ENCODE results near the gene BOK.
"Not testable (repeated sequence)": the region's sequence is repeated elsewhere in the genome, so short reads cannot be mapped to it uniquely, and the experiment has no call there.

BOK gene

DNA sequence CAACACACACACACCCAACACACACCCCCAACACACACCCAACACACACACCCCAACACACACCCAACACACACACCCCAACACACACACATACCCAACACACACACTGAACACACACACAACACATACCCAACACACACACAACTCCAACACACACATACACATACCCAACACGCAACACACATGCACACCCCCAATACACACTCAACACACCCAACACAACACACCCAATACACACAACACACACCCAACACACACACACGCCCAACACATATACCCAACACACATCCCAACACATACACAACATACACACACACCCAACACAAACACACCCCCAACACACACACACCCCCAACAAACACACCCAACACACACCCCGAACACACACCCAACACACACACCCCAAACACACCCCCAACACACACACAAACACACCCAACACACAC, 42.0 kb upstream of the BOK start:
- TF ChIP-seq, protein P1, sequence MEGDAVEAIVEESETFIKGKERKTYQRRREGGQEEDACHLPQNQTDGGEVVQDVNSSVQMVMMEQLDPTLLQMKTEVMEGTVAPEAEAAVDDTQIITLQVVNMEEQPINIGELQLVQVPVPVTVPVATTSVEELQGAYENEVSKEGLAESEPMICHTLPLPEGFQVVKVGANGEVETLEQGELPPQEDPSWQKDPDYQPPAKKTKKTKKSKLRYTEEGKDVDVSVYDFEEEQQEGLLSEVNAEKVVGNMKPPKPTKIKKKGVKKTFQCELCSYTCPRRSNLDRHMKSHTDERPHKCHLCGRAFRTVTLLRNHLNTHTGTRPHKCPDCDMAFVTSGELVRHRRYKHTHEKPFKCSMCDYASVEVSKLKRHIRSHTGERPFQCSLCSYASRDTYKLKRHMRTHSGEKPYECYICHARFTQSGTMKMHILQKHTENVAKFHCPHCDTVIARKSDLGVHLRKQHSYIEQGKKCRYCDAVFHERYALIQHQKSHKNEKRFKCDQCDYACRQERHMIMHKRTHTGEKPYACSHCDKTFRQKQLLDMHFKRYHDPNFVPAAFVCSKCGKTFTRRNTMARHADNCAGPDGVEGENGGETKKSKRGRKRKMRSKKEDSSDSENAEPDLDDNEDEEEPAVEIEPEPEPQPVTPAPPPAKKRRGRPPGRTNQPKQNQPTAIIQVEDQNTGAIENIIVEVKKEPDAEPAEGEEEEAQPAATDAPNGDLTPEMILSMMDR (IDR thresholded peaks at IDR 0.05) = no peak
- Histone ChIP-seq H3K36me3 (no peaks in the 10 kb centered on the region), H3K4me3 (ENCODE audit: low read depth in 1 of 2, low read length in 1 of 2) (no peak overlapping the region), H3K27me3 (peaks cover 38% of the 10 kb centered on the region), H3K4me1 (ENCODE audit: control insufficient read depth in 1 of 2, insufficient read depth in 1 of 2, low read depth in 1 of 2, low read length in 1 of 2) (no peaks in the 10 kb centered on the region), H3K27ac (no peak overlapping the region), H3K9me3 (no peaks in the 10 kb centered on the region)

DNA sequence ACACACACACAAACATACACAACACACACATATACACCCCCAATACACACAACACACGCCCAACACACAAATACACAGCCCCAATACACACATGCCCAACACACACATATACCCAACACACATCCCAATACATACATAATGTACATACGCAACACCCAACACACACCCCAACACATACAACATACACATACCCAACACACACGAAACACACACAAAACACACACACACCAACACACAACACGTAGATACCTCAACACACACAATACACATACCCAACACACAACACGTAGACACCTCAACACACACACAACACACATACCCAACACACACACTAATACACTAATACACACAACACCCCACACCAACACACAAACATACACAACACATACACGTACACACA, 41.2 kb upstream of the BOK start:
- Histone ChIP-seq H3K27ac (no peak overlapping the region), H3K4me1 (ENCODE audit: control insufficient read depth in 1 of 2, insufficient read depth in 1 of 2, low read depth in 1 of 2, low read length in 1 of 2) (no peaks in the 10 kb centered on the region), H3K4me3 (ENCODE audit: low read depth in 1 of 2, low read length in 1 of 2) (no peak overlapping the region), H3K27me3 (peaks cover 31% of the 10 kb centered on the region), H3K9me3 (no peaks in the 10 kb centered on the region), H3K36me3 (no peaks in the 10 kb centered on the region)
- TF ChIP-seq, protein P1 (IDR thresholded peaks at IDR 0.05) = no peak

DNA sequence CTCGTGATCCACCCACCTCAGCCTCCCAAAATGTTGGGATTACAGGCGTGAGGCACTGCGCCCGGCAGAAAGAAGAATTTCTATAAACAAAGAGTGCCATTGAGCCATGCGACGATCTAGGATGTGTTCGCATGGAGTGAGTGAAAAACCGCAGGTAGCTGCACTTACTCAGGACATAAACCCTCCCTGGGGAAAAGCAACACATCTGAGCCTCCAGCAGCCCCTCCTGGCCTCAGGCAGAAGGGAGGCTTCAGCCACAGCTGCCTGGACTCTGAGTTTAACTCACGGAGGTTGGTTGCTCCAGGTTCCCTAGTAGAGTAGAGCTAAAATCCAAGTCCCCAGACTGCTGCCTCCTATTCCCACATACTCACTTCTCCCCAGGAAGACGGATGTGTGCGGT, 38.9 kb upstream of the BOK start:
- Histone ChIP-seq H3K4me3 (ENCODE audit: low read depth in 1 of 2, low read length in 1 of 2) (no peak overlapping the region), H3K27me3 (peaks cover 22% of the 10 kb centered on the region), H3K27ac (no peak overlapping the region), H3K9me3 (no peaks in the 10 kb centered on the region), H3K36me3 (no peaks in the 10 kb centered on the region), H3K4me1 (ENCODE audit: control insufficient read depth in 1 of 2, insufficient read depth in 1 of 2, low read depth in 1 of 2, low read length in 1 of 2) (no peaks in the 10 kb centered on the region)
- TF ChIP-seq, protein P1 (IDR thresholded peaks at IDR 0.05) = no peak

DNA sequence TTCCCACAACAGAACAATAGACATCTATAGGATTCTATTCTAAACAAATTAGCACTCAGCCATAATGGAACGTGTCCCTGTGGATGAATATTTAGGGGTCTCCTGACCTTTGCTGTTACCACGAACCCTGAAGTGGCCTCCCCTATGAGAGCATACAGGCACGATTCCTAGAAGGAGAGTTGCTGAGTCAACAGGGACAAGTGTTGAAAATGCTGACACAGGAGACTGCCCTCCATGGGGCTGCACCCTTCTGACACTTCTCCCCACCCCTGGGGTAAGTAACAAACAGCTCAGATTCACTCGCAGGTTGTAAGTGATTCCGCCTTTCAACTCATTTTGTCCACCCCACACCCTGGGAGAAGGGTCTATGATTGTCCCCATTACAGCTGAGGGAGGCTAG, 36.1 kb upstream of the BOK start:
- Histone ChIP-seq H3K27me3 (peaks cover 19% of the 10 kb centered on the region), H3K9me3 (no peaks in the 10 kb centered on the region), H3K27ac (no peak overlapping the region), H3K4me1 (ENCODE audit: control insufficient read depth in 1 of 2, insufficient read depth in 1 of 2, low read depth in 1 of 2, low read length in 1 of 2) (no peaks in the 10 kb centered on the region), H3K4me3 (ENCODE audit: low read depth in 1 of 2, low read length in 1 of 2) (no peak overlapping the region), H3K36me3 (no peaks in the 10 kb centered on the region)
- TF ChIP-seq, protein P1 (IDR thresholded peaks at IDR 0.05) = no peak

DNA sequence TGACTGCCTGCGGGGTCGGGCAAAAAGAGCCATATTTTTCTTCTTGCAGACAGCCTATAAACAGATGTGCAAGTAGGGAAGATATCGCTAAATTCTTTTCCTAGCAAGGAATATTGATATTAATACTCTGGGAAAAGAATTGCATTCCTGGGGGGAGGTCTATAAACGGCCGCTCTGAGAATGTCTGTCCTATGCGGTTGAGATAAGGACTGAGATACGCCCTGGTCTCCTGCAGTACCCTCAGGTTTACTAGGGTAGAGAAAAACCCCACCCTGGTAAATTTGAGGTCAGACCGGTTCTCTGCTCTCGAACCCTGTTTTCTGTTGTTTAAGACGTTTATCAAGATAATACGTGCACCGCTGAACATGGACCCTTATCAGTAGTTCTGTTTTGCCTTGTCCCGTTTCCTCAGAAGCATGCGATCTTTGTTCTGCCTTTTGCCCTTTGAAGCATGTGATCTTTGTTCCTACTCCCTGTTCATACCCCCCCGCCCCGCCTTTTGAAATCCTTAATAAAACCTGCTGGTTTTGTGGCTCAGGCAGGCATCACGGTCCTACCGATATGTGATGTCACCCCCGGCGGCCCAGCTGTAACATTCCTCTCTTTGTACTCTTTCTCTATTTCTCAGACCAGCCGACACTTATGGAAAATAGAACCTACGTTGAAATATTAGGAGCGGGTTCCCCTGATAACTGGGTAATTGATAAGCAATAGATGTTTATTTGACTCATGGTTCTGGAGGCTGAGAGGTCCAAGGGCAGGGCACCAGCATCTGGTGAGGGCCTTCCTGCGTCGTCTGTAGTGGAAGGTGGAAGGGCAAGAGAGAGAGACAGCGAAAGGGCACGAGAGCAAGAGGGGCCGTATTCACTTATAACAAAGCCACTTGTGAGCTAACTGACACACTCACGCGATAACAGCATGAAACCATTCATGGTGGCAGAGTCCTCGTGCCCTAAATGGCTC, 32.4 kb upstream of the BOK start:
- H3K9me3 ChIP-seq; H3K4me3 ChIP-seq (ENCODE audit: low read depth in 1 of 2, low read length in 1 of 2); H3K27me3 ChIP-seq; H3K36me3 ChIP-seq; H3K27ac ChIP-seq; H3K4me1 ChIP-seq (ENCODE audit: control insufficient read depth in 1 of 2, insufficient read depth in 1 of 2, low read depth in 1 of 2, low read length in 1 of 2): not testable (repeated sequence)

DNA sequence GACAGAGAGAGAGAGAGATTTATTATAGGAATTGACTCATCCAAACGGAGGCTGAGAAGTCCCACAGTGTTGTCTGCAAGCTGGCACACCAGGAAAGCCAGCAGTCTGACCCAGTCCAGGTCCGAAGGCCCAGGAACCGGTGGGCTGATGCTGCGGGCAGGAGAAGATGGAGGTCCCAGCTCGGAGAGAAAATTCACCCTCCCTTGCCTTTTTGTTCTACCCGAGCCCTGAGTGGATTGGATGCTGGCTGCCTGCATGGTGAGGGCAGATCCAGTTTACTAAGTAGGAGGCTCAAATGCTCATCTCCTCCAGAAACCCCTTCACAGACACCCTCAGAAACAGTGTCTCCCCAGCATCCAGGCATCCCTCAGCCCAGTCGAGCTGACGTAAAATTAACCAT, 28.0 kb upstream of the BOK start:
- peaks cover 11% of the 10 kb centered on the region for H3K27me3 ChIP-seq
- H3K36me3 ChIP-seq = no peaks in the 10 kb centered on the region
- TF ChIP-seq, protein P1 (IDR thresholded peaks at IDR 0.05) = no peak

More for the DNA sequence above, 28.0 kb upstream of the BOK start:
- Histone ChIP-seq H3K4me1 (ENCODE audit: control insufficient read depth in 1 of 2, insufficient read depth in 1 of 2, low read depth in 1 of 2, low read length in 1 of 2) (no peaks in the 10 kb centered on the region), H3K27ac (no peak overlapping the region), H3K4me3 (ENCODE audit: low read depth in 1 of 2, low read length in 1 of 2) (no peak overlapping the region), H3K9me3 (no peaks in the 10 kb centered on the region)
